IMR-90 (cell line): Measurements from ENCODE around the gene POLR2F. TPM values are rescaled to one million over a fixed set of nuclear protein-coding genes. Genes with fewer than 3 reads are reported as not detected.

Experiments used
- ATAC-seq: fragments of 200-7000 bp; cut with Tn5 transposase; 2 replicates; pipeline ENCODE4 v1.9.1; 2020; ENCODE audit warnings: low read depth, mild to moderate bottlenecking, moderate library complexity
- BruUV-seq: library from RNA; stranded (reverse); fragments of 400-500 nt; replicated peaks from 2 replicates; lab custom pipeline; 2021; lab: Mats Ljungman, UMichigan
- CTCF ChIA-PET: fragments of 300-600 bp; formaldehyde crosslinking; extraction: SDS; loops from one replicate; lab custom pipeline; 2021; ENCODE audit warnings: antibody characterized with exemption; lab: Yijun Ruan, JAX
- POLR2A ChIA-PET: fragments of 300-600 bp; sonication (Branson Sonifier 250); formaldehyde crosslinking; loops from one replicate; lab custom pipeline; 2022; ENCODE audit warnings: antibody characterized with exemption; ENCODE audit not compliant: unreplicated experiment; lab: Charles Lee
- DNase-seq: peaks from one replicate; pipeline ENCODE4 v3.0.0; 2013
- H2AFZ ChIP-seq: replicated peaks from 2 replicates; pipeline ENCODE3; 2013; ENCODE audit warnings: low read length, mild to moderate bottlenecking; ENCODE audit not compliant: poor library complexity
- H2AK5ac ChIP-seq: 2 replicates; pipeline ENCODE4 v1.6.1; 2013; ENCODE audit warnings: low read depth, low read length, inconsistent platforms
- H2AK9ac ChIP-seq: replicated peaks from 2 replicates; pipeline ENCODE3; 2013; ENCODE audit warnings: mild to moderate bottlenecking, low read depth, low read length, moderate library complexity; ENCODE audit not compliant: poor library complexity
- H2BK120ac ChIP-seq: 2 replicates; pipeline ENCODE4 v1.6.1; 2013; ENCODE audit warnings: low read depth, low read length, inconsistent platforms
- H2BK15ac ChIP-seq: 3 replicates; pipeline ENCODE4 v1.6.1; 2013; ENCODE audit warnings: low read depth, low read length, inconsistent platforms
- H2BK20ac ChIP-seq: 2 replicates; pipeline ENCODE4 v1.6.1; 2013; ENCODE audit warnings: low read depth, mild to moderate bottlenecking, inconsistent platforms, low read length, moderate library complexity
- H2BK5ac ChIP-seq: 2 replicates; pipeline ENCODE4 v1.6.1; 2013; ENCODE audit warnings: mild to moderate bottlenecking, low read depth, low read length, inconsistent platforms; ENCODE audit not compliant: poor library complexity, severe bottlenecking
- H3K14ac ChIP-seq: replicated peaks from 2 replicates; pipeline ENCODE4 v1.6.1; 2013; ENCODE audit warnings: low read depth, low read length, inconsistent platforms
- H3K18ac ChIP-seq: 2 replicates; pipeline ENCODE4 v1.6.1; 2013; ENCODE audit warnings: low read depth, low read length, control low read depth
- H3K23ac ChIP-seq: 2 replicates; pipeline ENCODE4 v1.6.1; 2013; ENCODE audit warnings: low read depth, low read length, inconsistent platforms
- H3K27ac ChIP-seq: 2 replicates; pipeline ENCODE4 v1.5.1; 2013; ENCODE audit warnings: mild to moderate bottlenecking, control low read depth, low read length; ENCODE audit not compliant: insufficient read depth
- H3K27me3 ChIP-seq: 2 replicates; pipeline ENCODE4 v1.6.1; 2013; ENCODE audit warnings: low read length; ENCODE audit not compliant: control insufficient read depth, insufficient read depth
- H3K36me3 ChIP-seq: 2 replicates; pipeline ENCODE4 v1.6.1; 2013; ENCODE audit warnings: low read length, mixed read lengths; ENCODE audit not compliant: control insufficient read depth, insufficient read depth
- H3K4ac ChIP-seq: 2 replicates; pipeline ENCODE4 v1.6.1; 2013; ENCODE audit warnings: low read depth, low read length, inconsistent platforms
- H3K4me1 ChIP-seq: 2 replicates; pipeline ENCODE4 v1.6.1; 2013; ENCODE audit warnings: low read length, mixed read lengths; ENCODE audit not compliant: control insufficient read depth, insufficient read depth
- H3K4me2 ChIP-seq: 2 replicates; pipeline ENCODE4 v1.6.1; 2013; ENCODE audit warnings: low read depth, mild to moderate bottlenecking, control low read depth, low read length, moderate library complexity
- H3K4me3 ChIP-seq: 2 replicates; pipeline ENCODE4 v1.5.1; 2013; ENCODE audit warnings: low read depth, mild to moderate bottlenecking, control low read depth, low read length, moderate library complexity; ENCODE audit not compliant: insufficient read depth
- H3K56ac ChIP-seq: 2 replicates; pipeline ENCODE4 v1.6.1; 2013; ENCODE audit warnings: low read length, inconsistent platforms; ENCODE audit not compliant: insufficient read depth; ENCODE audit errors: extremely low read depth
- H3K79me1 ChIP-seq, 2 experiments: 2 replicates each; pipeline ENCODE4 v1.6.1; 2013; ENCODE audit warnings: low read length in 2 of 2, inconsistent platforms in 1 of 2, low read depth in 1 of 2
- H3K9ac ChIP-seq: 2 replicates; pipeline ENCODE4 v1.6.1; 2013; ENCODE audit warnings: low read depth, low read length, control low read depth
- H3K9me1 ChIP-seq: 2 replicates; pipeline ENCODE4 v1.6.1; 2013; ENCODE audit warnings: low read length, inconsistent platforms; ENCODE audit not compliant: insufficient read depth
- H3K9me3 ChIP-seq: 2 replicates; pipeline ENCODE4 v1.6.1; 2013; ENCODE audit warnings: low read length; ENCODE audit not compliant: control insufficient read depth, insufficient read depth
- H4K20me1 ChIP-seq: 2 replicates; pipeline ENCODE4 v1.6.1; 2013; ENCODE audit warnings: low read length, inconsistent platforms; ENCODE audit not compliant: insufficient read depth
- H4K5ac ChIP-seq: 2 replicates; pipeline ENCODE4 v1.6.1; 2013; ENCODE audit warnings: mild to moderate bottlenecking, low read depth, low read length, control low read depth
- H4K8ac ChIP-seq, 2 experiments: 2 replicates each; pipeline ENCODE4 v1.6.1; 2013; ENCODE audit warnings: low read depth in 2 of 2, low read length in 2 of 2, control low read depth in 1 of 2, inconsistent platforms in 1 of 2
- H4K91ac ChIP-seq: 2 replicates; pipeline ENCODE4 v1.6.1; 2013; ENCODE audit warnings: low read depth, low read length, inconsistent platforms; ENCODE audit not compliant: insufficient read depth
- BHLHE40 ChIP-seq: fragments of 150-350 bp; IDR thresholded peaks from 2 replicates; pipeline ENCODE4 v1.6.1; 2016; ENCODE audit warnings: mild to moderate bottlenecking, low read depth, low read length
- CEBPB ChIP-seq: IDR thresholded peaks from 2 replicates; pipeline ENCODE4 v1.6.1; 2012; ENCODE audit warnings: low read depth, low read length, improper control_type of control experiment
- CHD1 ChIP-seq: IDR thresholded peaks from 2 replicates; pipeline ENCODE4 v1.6.1; 2012; ENCODE audit warnings: low read depth, low read length, improper control_type of control experiment
- FOS ChIP-seq: fragments of 150-350 bp; IDR thresholded peaks from 2 replicates; pipeline ENCODE4 v1.6.1; 2016; ENCODE audit warnings: low read depth, low read length
- MAFK ChIP-seq: IDR thresholded peaks from 2 replicates; pipeline ENCODE4 v1.6.1; 2012; ENCODE audit warnings: low read depth, low read length, improper control_type of control experiment
- MAZ ChIP-seq: IDR thresholded peaks from 2 replicates; pipeline ENCODE4 v1.6.1; 2012; ENCODE audit warnings: low read depth, mild to moderate bottlenecking, low read length, improper control_type of control experiment, moderate library complexity, borderline replicate concordance
- MXI1 ChIP-seq: IDR thresholded peaks from 2 replicates; pipeline ENCODE4 v1.6.1; 2012; ENCODE audit warnings: low read depth, mild to moderate bottlenecking, low read length, moderate library complexity, borderline replicate concordance
- NFE2L2 ChIP-seq: fragments of 150-350 bp; IDR thresholded peaks from 2 replicates; pipeline ENCODE4 v1.6.1; 2016; ENCODE audit warnings: low read depth, mild to moderate bottlenecking, low read length
- POLR2A ChIP-seq: IDR thresholded peaks from 2 replicates; pipeline ENCODE4 v1.6.1; 2012; ENCODE audit warnings: mild to moderate bottlenecking, low read depth, low read length
- RAD21 ChIP-seq: IDR thresholded peaks from 2 replicates; pipeline ENCODE4 v1.6.1; 2012; ENCODE audit warnings: low read length, improper control_type of control experiment
- RCOR1 ChIP-seq: IDR thresholded peaks from 2 replicates; pipeline ENCODE4 v1.6.1; 2012; ENCODE audit warnings: mild to moderate bottlenecking, low read length, improper control_type of control experiment; ENCODE audit not compliant: insufficient replicate concordance
- RFX5 ChIP-seq: IDR thresholded peaks from 2 replicates; pipeline ENCODE4 v1.8.0; 2012; ENCODE audit warnings: low read depth, mild to moderate bottlenecking, low read length, moderate library complexity
- SMC3 ChIP-seq: fragments of 150-350 bp; IDR thresholded peaks from 2 replicates; pipeline ENCODE4 v1.6.1; 2016; ENCODE audit warnings: low read depth, mild to moderate bottlenecking, antibody characterized with exemption, low read length, moderate library complexity
- USF2 ChIP-seq: fragments of 150-350 bp; IDR thresholded peaks from 2 replicates; pipeline ENCODE4 v1.6.1; 2017; ENCODE audit warnings: mild to moderate bottlenecking, antibody characterized with exemption, low read length, low read depth
- WGBS, 2 experiments: methylation state at CpG; one replicate each; pipeline versions ENCODE4 v1.1.5 to v1.1.7; 2013; ENCODE audit warnings: missing lambda C conversion rate in 2 of 2; ENCODE audit not compliant: insufficient read length in 1 of 2; ENCODE audit errors: extremely low coverage in 2 of 2; 5-methylcytosine and 5-hydroxymethylcytosine counted together
- dilution Hi-C: fragments of 300-500 bp; cut with HindIII; formaldehyde crosslinking; loops from one replicate; pipeline ENCODE4 v1.14.3; 2018; ENCODE audit warnings: low sequenced_read_pairs; ENCODE audit not compliant: unreplicated experiment
- in situ Hi-C: fragments of 300-500 bp; cut with MboI; formaldehyde crosslinking; loops from 3 replicates; pipeline ENCODE4 v1.14.3; 2019; ENCODE audit warnings: low sequenced_read_pairs, inconsistent platforms, mixed read lengths
- intact Hi-C: fragments of 100-400 bp; cut with micrococcal nuclease; formaldehyde crosslinking; loops from 2 replicates; pipeline ENCODE4 v1.10.0; 2022
- polyA plus RNA-seq, 3 experiments: library from polyadenylated mRNA; depleted of rRNA; stranded (reverse); fragments of >200 nt; gene quantifications; 2 replicates each; pipeline ENCODE4 v1.2.3, GENCODE V29; 2012; ENCODE audit warnings: low replicate concordance in 1 of 3
- total RNA-seq: library from RNA; depleted of rRNA; stranded (reverse); fragments of >200 nt; gene quantifications from 2 replicates; pipeline ENCODE4 v1.2.3, GENCODE V29; 2012
- TF ChIP-seq, protein P1 (sequence below): conservative IDR thresholded peaks from 2 replicates; pipeline ENCODE4 v1.5.1; 2012; ENCODE audit warnings: mild to moderate bottlenecking, low read depth, low read length, improper control_type of control experiment
- TF ChIP-seq, protein P2 (sequence below): fragments of 150-350 bp; IDR thresholded peaks from 2 replicates; pipeline ENCODE4 v1.6.1; 2016; ENCODE audit warnings: low read depth, mild to moderate bottlenecking, low read length, moderate library complexity, borderline replicate concordance

Gene POLR2F
- total and polyA plus RNA-seq, 2 of the 4 experiments (the other 2 are of a cell fraction): 26.0 to 147 TPM

GRCh38 chr22:38014083-38014482 lies 60.6 kb downstream of the POLR2F start:
- ATAC-seq: no peak

More at GRCh38 chr22:38014083-38014482, 60.6 kb downstream of the POLR2F start:
- TF ChIP-seq CEBPB: no peak
- no peak for TF ChIP-seq MXI1
- no peak for TF ChIP-seq RFX5
- TF ChIP-seq, protein P1, sequence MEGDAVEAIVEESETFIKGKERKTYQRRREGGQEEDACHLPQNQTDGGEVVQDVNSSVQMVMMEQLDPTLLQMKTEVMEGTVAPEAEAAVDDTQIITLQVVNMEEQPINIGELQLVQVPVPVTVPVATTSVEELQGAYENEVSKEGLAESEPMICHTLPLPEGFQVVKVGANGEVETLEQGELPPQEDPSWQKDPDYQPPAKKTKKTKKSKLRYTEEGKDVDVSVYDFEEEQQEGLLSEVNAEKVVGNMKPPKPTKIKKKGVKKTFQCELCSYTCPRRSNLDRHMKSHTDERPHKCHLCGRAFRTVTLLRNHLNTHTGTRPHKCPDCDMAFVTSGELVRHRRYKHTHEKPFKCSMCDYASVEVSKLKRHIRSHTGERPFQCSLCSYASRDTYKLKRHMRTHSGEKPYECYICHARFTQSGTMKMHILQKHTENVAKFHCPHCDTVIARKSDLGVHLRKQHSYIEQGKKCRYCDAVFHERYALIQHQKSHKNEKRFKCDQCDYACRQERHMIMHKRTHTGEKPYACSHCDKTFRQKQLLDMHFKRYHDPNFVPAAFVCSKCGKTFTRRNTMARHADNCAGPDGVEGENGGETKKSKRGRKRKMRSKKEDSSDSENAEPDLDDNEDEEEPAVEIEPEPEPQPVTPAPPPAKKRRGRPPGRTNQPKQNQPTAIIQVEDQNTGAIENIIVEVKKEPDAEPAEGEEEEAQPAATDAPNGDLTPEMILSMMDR: no peak
- TF ChIP-seq RCOR1: no peak
- TF ChIP-seq RAD21: no peak
- TF ChIP-seq SMC3: no peak
- no peak for TF ChIP-seq NFE2L2
- no peak for TF ChIP-seq POLR2A
- no peak for TF ChIP-seq USF2
- TF ChIP-seq FOS: no peak
- TF ChIP-seq, protein P2, sequence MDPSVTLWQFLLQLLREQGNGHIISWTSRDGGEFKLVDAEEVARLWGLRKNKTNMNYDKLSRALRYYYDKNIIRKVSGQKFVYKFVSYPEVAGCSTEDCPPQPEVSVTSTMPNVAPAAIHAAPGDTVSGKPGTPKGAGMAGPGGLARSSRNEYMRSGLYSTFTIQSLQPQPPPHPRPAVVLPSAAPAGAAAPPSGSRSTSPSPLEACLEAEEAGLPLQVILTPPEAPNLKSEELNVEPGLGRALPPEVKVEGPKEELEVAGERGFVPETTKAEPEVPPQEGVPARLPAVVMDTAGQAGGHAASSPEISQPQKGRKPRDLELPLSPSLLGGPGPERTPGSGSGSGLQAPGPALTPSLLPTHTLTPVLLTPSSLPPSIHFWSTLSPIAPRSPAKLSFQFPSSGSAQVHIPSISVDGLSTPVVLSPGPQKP: no peak
- no peak for TF ChIP-seq CHD1
- TF ChIP-seq MAZ: no peak
- no peak for TF ChIP-seq MAFK
- no peak for TF ChIP-seq BHLHE40
- Histone ChIP-seq H3K4me2 (no peak overlapping the region), H2BK20ac (no peak overlapping the region), H3K9ac (no peak overlapping the region), H3K4ac (no peak overlapping the region), H2BK5ac (no peak overlapping the region), H4K91ac (no peak overlapping the region), H2AFZ (no peak overlapping the region), H3K18ac (no peak overlapping the region), H3K14ac (no peak overlapping the region), H3K4me1 (peaks cover 9% of the 10 kb centered on the region), H3K27ac (no peak overlapping the region), H3K79me1 (no peaks in the 10 kb centered on the region), H4K8ac (no peak overlapping the region), H3K9me3 (no peaks in the 10 kb centered on the region), H3K4me3 (no peak overlapping the region), H3K27me3 (no peaks in the 10 kb centered on the region; the same call in none of the 2 replicates), H2AK9ac (no peak overlapping the region), H4K5ac (no peak overlapping the region), H3K36me3 (no peaks in the 10 kb centered on the region), H4K20me1 (no peaks in the 10 kb centered on the region), H2BK120ac (no peak overlapping the region), H3K23ac (no peak overlapping the region), H3K9me1 (0 out of 2 replicates have a peak, but pooled peaks cover 5% of the 10 kb centered on the region), H2BK15ac (no peak overlapping the region), H2AK5ac (no peak overlapping the region), H3K56ac (no peak overlapping the region)
- ChIA-PET CTCF (no interaction called here), POLR2A (no interaction called here)
- dilution Hi-C loops (no loop called here), in situ Hi-C loops (no loop called here), intact Hi-C loops (no loop called here)
- DNase-seq: no peak
- no CpG with 5 or more reads among the region's 1 CpG for WGBS, 2 experiments
- BruUV-seq: no TSS peak
